Hypothalamus (tissue), 51 donors: Measurements from ENCODE around the gene GTF3A.
A peak's percentile ranks its signal among the peaks of the same experiment; 100 is the strongest.
"Not testable (repeated sequence)": the region's sequence is repeated elsewhere in the genome, so short reads cannot be mapped to it uniquely, and the experiment has no call there.

Source experiments
- DNase-seq, 51 donors: peaks; one replicate each; lab custom pipeline; 2025; lab: John Stamatoyannopoulos, UW

GTF3A gene

GRCh38 chr13:27424246-27425157, at the start of gene GTF3A:
TSS of gene GTF3A (plus strand) at chr13:27424619.
- peak; percentile 27 to 90 (median 70) for DNase-seq

GRCh38 chr13:27374650-27375049, 49.8 kb upstream of the GTF3A start:
- DNase-seq = peak in 31 of 51 donors; percentile 4 to 62 (median 30)

GRCh38 chr13:27375686-27376326, 48.6 kb upstream of the GTF3A start:
- DNase-seq = peak in 17 of 51 donors; percentile 4 to 47 (median 14)

- DNase-seq = no peak
Measured at GRCh38 chr13:27379126-27379525, 45.3 kb upstream of the GTF3A start.

GRCh38 chr13:27379694-27380641, 44.5 kb upstream of the GTF3A start:
- peak in 27 of 51 donors; percentile 3 to 45 (median 14) for DNase-seq

- DNase-seq = no peak
Measured at GRCh38 chr13:27381601-27382000, 42.8 kb upstream of the GTF3A start.

- no peak for DNase-seq
Measured at GRCh38 chr13:27383104-27383921, 41.1 kb upstream of the GTF3A start.

GRCh38 chr13:27384285-27384684, 40.1 kb upstream of the GTF3A start:
- no peak for DNase-seq

- no peak for DNase-seq
Measured at GRCh38 chr13:27388241-27388640, 36.2 kb upstream of the GTF3A start.

GRCh38 chr13:27389891-27390290, 34.5 kb upstream of the GTF3A start:
- no peak for DNase-seq

GRCh38 chr13:27391471-27391870, 32.9 kb upstream of the GTF3A start:
- DNase-seq = no peak

- no peak for DNase-seq
Measured at GRCh38 chr13:27393101-27393500, 31.3 kb upstream of the GTF3A start.

GRCh38 chr13:27395007-27395510, 29.4 kb upstream of the GTF3A start:
- no peak for DNase-seq

GRCh38 chr13:27396252-27396846, 28.1 kb upstream of the GTF3A start:
- DNase-seq = no peak

GRCh38 chr13:27398360-27398759, 26.1 kb upstream of the GTF3A start:
- no peak for DNase-seq

GRCh38 chr13:27400405-27400804, 24.0 kb upstream of the GTF3A start:
- not testable (repeated sequence) for DNase-seq

GRCh38 chr13:27401210-27401609, 23.2 kb upstream of the GTF3A start:
- DNase-seq = peak in 10 of 51 donors; percentile 2 to 22 (median 6)

- no peak for DNase-seq
Measured at GRCh38 chr13:27403203-27403678, 21.2 kb upstream of the GTF3A start.
